CD4-positive, alpha-beta memory T cell (primary cell): ENCODE measurements around the gene IL21. TPM values are rescaled to one million over a fixed set of nuclear protein-coding genes. Genes with fewer than 3 reads are reported as not detected.

Experiments
- CTCF ChIA-PET: fragments of 350-600 bp; sonication (Branson Sonifier 250); formaldehyde crosslinking; loops from one replicate; lab custom pipeline; 2021; ENCODE audit warnings: inconsistent platforms; ENCODE audit not compliant: partially characterized antibody; lab: Charles Lee
- POLR2A ChIA-PET: fragments of 350-600 bp; sonication (Branson Sonifier 250); formaldehyde crosslinking; loops from one replicate; lab custom pipeline; 2021; ENCODE audit not compliant: partially characterized antibody; lab: Charles Lee
- DNase-seq, 5 donors: peaks; one replicate each; pipeline versions ENCODE4 v3.0.0 to v3.0.0-alpha.2; 2020 to 2022; ENCODE audit warnings: mixed read lengths in 1 of 5
- H3K27ac ChIP-seq: one replicate; pipeline ENCODE4 v1.7.0; 2013; ENCODE audit warnings: low read depth, low read length
- H3K27me3 ChIP-seq: 2 replicates; pipeline ENCODE4 v1.7.0; 2013; ENCODE audit warnings: mild to moderate bottlenecking, low read length, moderate library complexity; ENCODE audit not compliant: insufficient read depth
- H3K36me3 ChIP-seq: 2 replicates; pipeline ENCODE4 v1.7.0; 2013; ENCODE audit warnings: mild to moderate bottlenecking, low read length, moderate library complexity; ENCODE audit not compliant: insufficient read depth
- H3K4me1 ChIP-seq: 2 replicates; pipeline ENCODE4 v1.7.0; 2013; ENCODE audit warnings: mild to moderate bottlenecking, low read length, moderate library complexity; ENCODE audit not compliant: insufficient read depth
- H3K4me3 ChIP-seq, 2 donors: one replicate each; pipeline ENCODE4 v1.7.0; 2013; ENCODE audit warnings: low read length in 2 of 2, mild to moderate bottlenecking in 1 of 2
- H3K9me3 ChIP-seq, 2 donors: one replicate each; pipeline ENCODE4 v1.7.0; 2013; ENCODE audit warnings: low read length in 2 of 2, control low read depth in 1 of 2; ENCODE audit not compliant: control insufficient read depth in 1 of 2
- H3K27ac Mint-ChIP-seq, 7 donors: one replicate each; pipeline ENCODE4 v1.8.0; 2020 to 2021; ENCODE audit warnings: mixed read lengths in 7 of 7, mild to moderate bottlenecking in 6 of 7, inconsistent platforms in 3 of 7, moderate library complexity in 3 of 7
- H3K27me3 Mint-ChIP-seq, 2 donors: one replicate each; pipeline ENCODE4 v1.8.0; 2020 to 2021; ENCODE audit warnings: mixed read lengths in 2 of 2
- H3K36me3 Mint-ChIP-seq, 2 donors: one replicate each; pipeline ENCODE4 v1.8.0; 2020 to 2021; ENCODE audit warnings: mixed read lengths in 2 of 2, inconsistent platforms in 1 of 2, mild to moderate bottlenecking in 1 of 2
- H3K4me1 Mint-ChIP-seq, 4 donors: one replicate each; pipeline ENCODE4 v1.8.0; 2020 to 2021; ENCODE audit warnings: mixed read lengths in 4 of 4, mild to moderate bottlenecking in 1 of 4
- H3K4me3 Mint-ChIP-seq, 8 donors: one replicate each; pipeline ENCODE4 v1.8.0; 2020 to 2021; ENCODE audit warnings: mixed read lengths in 8 of 8, mild to moderate bottlenecking in 7 of 8, moderate library complexity in 6 of 8, inconsistent platforms in 3 of 8
- H3K9me3 Mint-ChIP-seq, 8 donors: one replicate each; pipeline ENCODE4 v1.8.0; 2020 to 2021; ENCODE audit warnings: mixed read lengths in 8 of 8, mild to moderate bottlenecking in 5 of 8, inconsistent platforms in 3 of 8, moderate library complexity in 1 of 8
- intact Hi-C: fragments of 100-400 bp; cut with micrococcal nuclease; formaldehyde crosslinking; loops from one replicate; pipeline ENCODE4 v1.15.1; 2023
- polyA plus RNA-seq, 2 donors: library from polyadenylated mRNA; unstranded; fragments of 300-500 nt; fragmentation: Illumina TruSeq; gene quantifications; one replicate each; pipeline ENCODE4 v1.2.3, GENCODE V29; 2021
- total RNA-seq, 2 experiments: library from RNA; stranded (reverse); gene quantifications; one replicate each; pipeline ENCODE4 v1.2.3, GENCODE V29; 2021

The IL21 gene
- total and polyA plus RNA-seq, 4 experiments from 2014 or later, result 0.10 to 0.28 TPM; not detected in 2

GRCh38 chr4:122652379-122652778 is 31.5 kb upstream of the IL21 start:
- Mint-ChIP-seq H3K9me3 (peaks cover 0 to 5% (median 0%) of the 10 kb centered on the region in 8 donors), H3K4me1 (no peaks in the 10 kb centered on the region), H3K27ac (no peak overlapping the region), H3K4me3 (no peak overlapping the region), H3K27me3 (no peaks in the 10 kb centered on the region), H3K36me3 (no peaks in the 10 kb centered on the region)
- DNase-seq, result peak; percentile 40 to 52 (median 47)
- Histone ChIP-seq H3K27ac (no peak overlapping the region), H3K4me3 (no peak overlapping the region), H3K36me3 (no peaks in the 10 kb centered on the region), H3K27me3 (no peaks in the 10 kb centered on the region), H3K4me1 (no peaks in the 10 kb centered on the region), H3K9me3 (no peaks in the 10 kb centered on the region)
- ChIA-PET POLR2A (no interaction called here), CTCF (interaction anchor here (1.1 to 4.2 kb wide), 2 partner anchors 15 to 49 kb away, joined by 4 to 39 read pairs; no protein-coding TSS in a partner anchor)
- intact Hi-C loops, result loop anchor here (5.0 kb wide), 4 partner anchors 50 to 750 kb away; partner anchors contain the start of gene TRPC3

- no peaks in the 10 kb centered on the region for H3K4me1 ChIP-seq
- ChIA-PET POLR2A (no interaction called here), CTCF (interaction anchor here (1.1 to 4.2 kb wide), 3 partner anchors 47 to 67 kb away, joined by 3 to 39 read pairs (median 4); no protein-coding TSS in a partner anchor)
- DNase-seq, result no peak
- H3K9me3 ChIP-seq, result no peaks in the 10 kb centered on the region
- H3K27me3 ChIP-seq, result no peaks in the 10 kb centered on the region
- no peak overlapping the region for H3K27ac Mint-ChIP-seq
- no peaks in the 10 kb centered on the region for H3K27me3 Mint-ChIP-seq
- intact Hi-C loops, result loop anchor here (5.0 kb wide), 4 partner anchors 48 to 748 kb away; partner anchors contain the start of gene TRPC3
- H3K4me3 ChIP-seq, result no peak overlapping the region
- no peaks in the 10 kb centered on the region for H3K36me3 ChIP-seq
- H3K36me3 Mint-ChIP-seq, result no peaks in the 10 kb centered on the region
- H3K4me3 Mint-ChIP-seq, result no peak overlapping the region
- H3K9me3 Mint-ChIP-seq, result no peaks in the 10 kb centered on the region
- no peak overlapping the region for H3K27ac ChIP-seq
- H3K4me1 Mint-ChIP-seq, result no peaks in the 10 kb centered on the region
Measured at GRCh38 chr4:122650148-122650547, 29.3 kb upstream of the IL21 start.

GRCh38 chr4:122647656-122648055 is 26.8 kb upstream of the IL21 start:
- Mint-ChIP-seq H3K9me3 (no peaks in the 10 kb centered on the region), H3K4me1 (no peaks in the 10 kb centered on the region), H3K27me3 (peaks cover 0 to 2% of the 10 kb centered on the region in 2 donors), H3K36me3 (no peaks in the 10 kb centered on the region), H3K4me3 (no peak overlapping the region), H3K27ac (no peak overlapping the region)
- H3K4me1 ChIP-seq, result no peaks in the 10 kb centered on the region
- intact Hi-C loops, result no loop called here
- H3K4me3 ChIP-seq, result no peak overlapping the region
- H3K9me3 ChIP-seq, result no peaks in the 10 kb centered on the region
- no peaks in the 10 kb centered on the region for H3K36me3 ChIP-seq
- ChIA-PET POLR2A (no interaction called here), CTCF (no interaction called here)
- DNase-seq, result no peak
- H3K27ac ChIP-seq, result no peak overlapping the region
- H3K27me3 ChIP-seq, result no peaks in the 10 kb centered on the region

GRCh38 chr4:122643257-122643656 is 22.4 kb upstream of the IL21 start:
- intact Hi-C loops, result no loop called here
- Mint-ChIP-seq H3K27me3 (peaks cover 0 to 2% of the 10 kb centered on the region in 2 donors), H3K4me3 (no peak overlapping the region), H3K27ac (no peak overlapping the region), H3K4me1 (peaks cover 0 to 4% (median under 1%) of the 10 kb centered on the region in 4 donors), H3K36me3 (no peaks in the 10 kb centered on the region), H3K9me3 (no peaks in the 10 kb centered on the region)
- CTCF ChIA-PET, result no interaction called here
- H3K4me1 ChIP-seq, result peaks cover 16% of the 10 kb centered on the region
- H3K4me3 ChIP-seq, result no peak overlapping the region
- no peaks in the 10 kb centered on the region for H3K9me3 ChIP-seq
- H3K36me3 ChIP-seq, result no peaks in the 10 kb centered on the region
- no peaks in the 10 kb centered on the region for H3K27me3 ChIP-seq
- DNase-seq, result no peak
- POLR2A ChIA-PET, result no interaction called here
- H3K27ac ChIP-seq, result no peak overlapping the region

GRCh38 chr4:122639181-122639580 is 18.3 kb upstream of the IL21 start:
- peaks cover 1 to 2% of the 10 kb centered on the region in 2 donors for H3K27me3 Mint-ChIP-seq
- H3K36me3 Mint-ChIP-seq, result no peaks in the 10 kb centered on the region
- Histone ChIP-seq H3K36me3 (no peaks in the 10 kb centered on the region), H3K4me3 (no peak overlapping the region), H3K27ac (no peak overlapping the region), H3K4me1 (peaks cover 41% of the 10 kb centered on the region), H3K9me3 (no peaks in the 10 kb centered on the region), H3K27me3 (no peaks in the 10 kb centered on the region)
- intact Hi-C loops, result no loop called here
- H3K9me3 Mint-ChIP-seq, result peaks cover 0 to 2% (median 0%) of the 10 kb centered on the region in 8 donors
- no peak overlapping the region for H3K27ac Mint-ChIP-seq
- H3K4me3 Mint-ChIP-seq, result peak overlapping the region in 1 of 8 donors; percentile 3
- POLR2A ChIA-PET, result no interaction called here
- peaks cover 11 to 25% (median 16%) of the 10 kb centered on the region in 4 donors for H3K4me1 Mint-ChIP-seq
- CTCF ChIA-PET, result interaction anchor here (1.2 to 1.5 kb wide), 2 partner anchors 36 to 61 kb away, joined by 3 to 4 read pairs; no protein-coding TSS in a partner anchor
- no peak for DNase-seq

GRCh38 chr4:122636697-122637096 is 15.8 kb upstream of the IL21 start:
- Histone ChIP-seq H3K27me3 (no peaks in the 10 kb centered on the region), H3K9me3 (no peaks in the 10 kb centered on the region), H3K27ac (no peak overlapping the region), H3K4me1 (peaks cover 54% of the 10 kb centered on the region), H3K4me3 (no peak overlapping the region), H3K36me3 (no peaks in the 10 kb centered on the region)
- H3K36me3 Mint-ChIP-seq, result no peaks in the 10 kb centered on the region
- peaks cover 0 to 2% of the 10 kb centered on the region in 2 donors for H3K27me3 Mint-ChIP-seq
- peaks cover 0 to 2% (median 0%) of the 10 kb centered on the region in 8 donors for H3K9me3 Mint-ChIP-seq
- no peak for DNase-seq
- H3K4me3 Mint-ChIP-seq, result no peak overlapping the region
- intact Hi-C loops, result no loop called here
- ChIA-PET POLR2A (interaction anchor here (1.3 kb wide), 1 partner anchor 16 kb away, joined by 6 read pairs; the partner anchor contains the start of gene IL21), CTCF (no interaction called here)
- H3K4me1 Mint-ChIP-seq, result peaks cover 20 to 38% (median 33%) of the 10 kb centered on the region in 4 donors
- H3K27ac Mint-ChIP-seq, result no peak overlapping the region

GRCh38 chr4:122635205-122635604 is 14.3 kb upstream of the IL21 start:
- intact Hi-C loops, result no loop called here
- H3K27me3 ChIP-seq, result no peaks in the 10 kb centered on the region
- H3K36me3 Mint-ChIP-seq, result no peaks in the 10 kb centered on the region
- H3K9me3 Mint-ChIP-seq, result peaks cover 0 to 2% (median 0%) of the 10 kb centered on the region in 8 donors
- H3K27ac Mint-ChIP-seq, result peak overlapping the region in 3 of 7 donors; percentile 10 to 48 (median 29)
- H3K36me3 ChIP-seq, result no peaks in the 10 kb centered on the region
- CTCF ChIA-PET, result no interaction called here
- no peak overlapping the region for H3K27ac ChIP-seq
- H3K4me3 ChIP-seq, result no peak overlapping the region
- POLR2A ChIA-PET, result interaction anchor here (1.3 to 1.6 kb wide), 3 partner anchors 11 to 26 kb away, joined by 3 to 6 read pairs (median 4); partner anchors contain the start of gene IL21
- peaks cover 53% of the 10 kb centered on the region for H3K4me1 ChIP-seq
- peaks cover 20 to 38% (median 33%) of the 10 kb centered on the region in 4 donors for H3K4me1 Mint-ChIP-seq
- H3K9me3 ChIP-seq, result no peaks in the 10 kb centered on the region
- peaks cover 0 to 6% of the 10 kb centered on the region in 2 donors for H3K27me3 Mint-ChIP-seq
- H3K4me3 Mint-ChIP-seq, result peak overlapping the region in 6 of 8 donors; percentile 20 to 71 (median 43)
- peak in 1 of 5 donors; percentile 18 for DNase-seq
